GM12878 (cell line): ENCODE measurements around the gene ZNF766. TPM values are rescaled to one million over a fixed set of nuclear protein-coding genes. Genes with fewer than 3 reads are reported as not detected.

ENCODE experiments used
- ATAC-seq: fragments of 200-7000 bp; cut with Tn5 transposase; 3 replicates; pipeline ENCODE4 v1.9.1; 2020; ENCODE audit warnings: mild to moderate bottlenecking, moderate library complexity
- BruUV-seq: library from RNA; stranded (reverse); fragments of 400-500 nt; replicated peaks from 2 replicates; lab custom pipeline; 2021; lab: Mats Ljungman, UMichigan
- CTCF ChIA-PET: fragments of 300-600 bp; sonication (Branson Sonifier 250); formaldehyde crosslinking; extraction: SDS; loops from one replicate; lab custom pipeline; 2021; ENCODE audit warnings: inconsistent platforms; lab: Yijun Ruan, JAX
- POLR2A ChIA-PET: fragments of 350-600 bp; formaldehyde crosslinking; extraction: SDS; loops from one replicate; lab custom pipeline; 2021; ENCODE audit warnings: inconsistent platforms; lab: Charles Lee
- RAD21 ChIA-PET: fragments of 300-600 bp; sonication (Branson Sonifier 250); formaldehyde crosslinking; loops from one replicate; lab custom pipeline; 2023; ENCODE audit warnings: antibody characterized with exemption; ENCODE audit not compliant: unreplicated experiment; lab: Charles Lee
- SMC1A ChIA-PET: fragments of 300-600 bp; sonication (Branson Sonifier 250); formaldehyde crosslinking; loops from one replicate; lab custom pipeline; 2023; ENCODE audit not compliant: unreplicated experiment, uncharacterized antibody; lab: Charles Lee
- DNase-seq: peaks from one replicate; pipeline ENCODE4 v3.0.0-alpha.2; 2011; ENCODE audit warnings: low read depth, low spot score
- FAIRE-seq: peaks from 3 replicates; lab custom pipeline; 2011; peaks lifted over from hg19 to GRCh38; lab: Jason Lieb, UNC
- H2AFZ ChIP-seq: 2 replicates; pipeline ENCODE4 v1.6.0; 2011; ENCODE audit warnings: low read depth, low read length, control low read depth; ENCODE audit not compliant: control insufficient read depth
- H3K27ac ChIP-seq: 2 replicates; pipeline ENCODE4 v1.5.1; 2011; ENCODE audit warnings: control low read depth; ENCODE audit not compliant: control insufficient read depth, insufficient read depth
- H3K27me3 ChIP-seq, 2 experiments: replicated peaks in 1 of 2; 2 replicates each; pipeline versions ENCODE4 v1.6.0 to v1.6.1; 2011; ENCODE audit warnings: low read length in 1 of 2; ENCODE audit not compliant: control insufficient read depth in 2 of 2, insufficient read depth in 2 of 2
- H3K36me3 ChIP-seq, 2 experiments: 2 replicates each; pipeline ENCODE4 v1.5.1; 2011; ENCODE audit warnings: low read length in 1 of 2; ENCODE audit not compliant: control insufficient read depth in 2 of 2, insufficient read depth in 2 of 2
- H3K4me1 ChIP-seq: 2 replicates; pipeline ENCODE4 v1.6.1; 2011; ENCODE audit warnings: mild to moderate bottlenecking, low read length, moderate library complexity, mixed read lengths; ENCODE audit not compliant: control insufficient read depth, insufficient read depth
- H3K4me2 ChIP-seq: 2 replicates; pipeline ENCODE4 v1.6.0; 2011; ENCODE audit warnings: control low read depth; ENCODE audit not compliant: control insufficient read depth, insufficient read depth
- H3K4me3 ChIP-seq: fragments of 200-600 bp; sonication (generic); 2 replicates; pipeline ENCODE4 v1.5.1; 2016
- H3K79me2 ChIP-seq: 2 replicates; pipeline ENCODE4 v1.6.0; 2011; ENCODE audit warnings: low read length; ENCODE audit not compliant: control insufficient read depth, insufficient read depth
- H3K9ac ChIP-seq: 2 replicates; pipeline ENCODE4 v1.8.0; 2011; ENCODE audit warnings: low read length, control low read depth, mixed read lengths; ENCODE audit not compliant: control insufficient read depth, insufficient read depth
- H3K9me3 ChIP-seq: replicated peaks from 3 replicates; pipeline ENCODE4 v1.5.1; 2011; ENCODE audit warnings: mild to moderate bottlenecking, low read length; ENCODE audit not compliant: control insufficient read depth, insufficient read depth
- H4K20me1 ChIP-seq: 2 replicates; pipeline ENCODE4 v1.6.0; 2011; ENCODE audit not compliant: control insufficient read depth, insufficient read depth
- CREB1 ChIP-seq: IDR thresholded peaks from 2 replicates; pipeline ENCODE4 v1.6.1; 2012; ENCODE audit warnings: low read depth, mild to moderate bottlenecking, inconsistent platforms
- CREM ChIP-seq: IDR thresholded peaks from 2 replicates; pipeline ENCODE4 v1.6.1; 2014; ENCODE audit warnings: antibody characterized with exemption, low read depth
- ELK1 ChIP-seq: IDR thresholded peaks from 2 replicates; pipeline ENCODE4 v1.6.1; 2012; ENCODE audit warnings: low read depth, low read length, improper control_type of control experiment
- EP300 ChIP-seq, 2 experiments: fragments of 150-350 bp in 1 of 2; IDR thresholded peaks; 2 replicates each; pipeline ENCODE4 v1.6.1; 2011 to 2012; ENCODE audit warnings: low read depth in 2 of 2, low read length in 2 of 2, borderline replicate concordance in 1 of 2, improper control_type of control experiment in 1 of 2, inconsistent platforms in 1 of 2; ENCODE audit not compliant: control insufficient read depth in 1 of 2
- EZH2 ChIP-seq: IDR thresholded peaks from 2 replicates; pipeline ENCODE4 v1.6.1; 2012; ENCODE audit warnings: low read depth, mild to moderate bottlenecking, control low read depth, inconsistent platforms, low read length, borderline replicate concordance; ENCODE audit not compliant: control insufficient read depth
- MTA3 ChIP-seq: IDR thresholded peaks from 2 replicates; pipeline ENCODE4 v1.6.1; 2012; ENCODE audit warnings: low read length, inconsistent platforms, borderline replicate concordance
- POLR2A ChIP-seq: IDR thresholded peaks from 2 replicates; pipeline ENCODE4 v1.6.1; 2011; ENCODE audit warnings: low read depth, mild to moderate bottlenecking, low read length
- SMAD1 ChIP-seq: fragments of 450-650 bp; IDR thresholded peaks from 2 replicates; pipeline ENCODE4 v1.6.1; 2018; ENCODE audit warnings: mild to moderate bottlenecking, low read depth; ENCODE audit not compliant: partially characterized antibody
- WRNIP1 ChIP-seq: IDR thresholded peaks from 2 replicates; pipeline ENCODE4 v1.6.1; 2011; ENCODE audit warnings: low read depth, low read length, improper control_type of control experiment, borderline replicate concordance
- ZNF24 ChIP-seq: fragments of 450-650 bp; IDR thresholded peaks from 2 replicates; pipeline ENCODE4 v1.6.1; 2017; ENCODE audit warnings: antibody characterized with exemption, mild to moderate bottlenecking
- WGBS: methylation state at CpG from one replicate; pipeline ENCODE4 v1.1.6; 2016; ENCODE audit warnings: low lambda C conversion rate; ENCODE audit not compliant: insufficient replicate concordance, insufficient coverage; ENCODE audit errors: missing lambda C conversion rate; 5-methylcytosine and 5-hydroxymethylcytosine counted together
- in situ Hi-C: fragments of 300-500 bp; cut with MboI; formaldehyde crosslinking; loops from 9 replicates; pipeline ENCODE4 v1.14.3; 2018; ENCODE audit warnings: mixed read lengths
- intact Hi-C: fragments of 100-400 bp; cut with micrococcal nuclease; formaldehyde crosslinking; loops from one replicate; pipeline ENCODE4 v1.14.2; 2022; ENCODE audit not compliant: unreplicated experiment
- polyA plus RNA-seq, 11 experiments: library from polyadenylated mRNA; depleted of rRNA in 4 of 11; unstranded in 6 of 11; stranded (reverse) in 5 of 11; fragments of >200 nt; fragmentation: Nextera tagmentation in 4 of 11; fragmentation: Illumina TruSeq in 1 of 11; extraction: Ambion mirVana in 4 of 11; extraction: Trizol in 1 of 11; gene quantifications; 1 replicate in 1 of 11; 2 replicates in 10 of 11; pipeline versions ENCODE4 v1.2.1 to v1.2.3, GENCODE V29; 2011 to 2016; ENCODE audit warnings: inconsistent platforms in 2 of 11, missing spikeins in 2 of 11, low read depth in 1 of 11
- total RNA-seq, 4 experiments: library from RNA; depleted of rRNA in 3 of 4; stranded (reverse); fragments of >200 nt in 3 of 4; fragmentation: Illumina TruSeq in 1 of 4; extraction: Trizol in 1 of 4; gene quantifications; 2 replicates each; pipeline versions ENCODE4 v1.2.1 to v1.2.3, GENCODE V29; 2013 to 2021
- TF ChIP-seq, protein P1 (sequence below): IDR thresholded peaks from 2 replicates; pipeline ENCODE4 v1.6.1; 2011; ENCODE audit warnings: borderline replicate concordance, low read depth, mild to moderate bottlenecking, moderate library complexity, low read length; ENCODE audit not compliant: insufficient read depth, poor library complexity, severe bottlenecking
- TF ChIP-seq, protein P2 (sequence below): fragments of 450-650 bp; IDR thresholded peaks from 2 replicates; pipeline ENCODE4 v1.6.1; 2016; ENCODE audit warnings: mild to moderate bottlenecking
- TF ChIP-seq, protein P3 (sequence below): fragments of 450-650 bp; IDR thresholded peaks from 2 replicates; pipeline ENCODE4 v1.6.1; 2017; ENCODE audit warnings: mild to moderate bottlenecking
- TF ChIP-seq, protein P4 (sequence below): IDR thresholded peaks from 2 replicates; pipeline ENCODE4 v1.6.1; 2012; ENCODE audit warnings: low read length, inconsistent platforms

The ZNF766 gene
- total and polyA plus RNA-seq, 10 of the 15 experiments (the other 5 are each of a cell fraction or from before 2014, with no cell fraction given) = 7.2 to 20.0 (median 16.4) TPM

DNA sequence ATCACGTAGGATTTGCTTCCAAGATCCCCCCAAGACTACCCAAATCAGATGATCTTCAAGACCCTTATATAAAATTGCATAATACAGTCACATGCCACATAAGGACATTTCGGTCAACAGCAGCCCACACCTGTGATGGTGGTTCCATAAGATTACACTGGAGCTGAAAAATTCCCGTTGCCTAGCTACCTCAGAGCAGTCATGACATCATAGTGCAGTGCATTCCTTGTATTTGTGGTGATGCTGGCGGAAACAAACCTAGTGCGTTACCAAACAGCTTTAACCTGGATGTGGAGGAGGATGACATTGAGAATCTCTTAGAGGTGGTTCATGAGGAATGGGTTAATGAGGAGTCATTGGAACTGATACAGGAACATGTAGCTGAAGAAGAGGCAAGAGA lies 4.8 kb downstream of the ZNF766 start (continued):
- TF ChIP-seq WRNIP1 = no peak

GRCh38 chr19:52275988-52276387 lies 6.6 kb downstream of the ZNF766 start:
- H3K4me1 ChIP-seq = no peaks in the 10 kb centered on the region
- no peak overlapping the region for H3K4me3 ChIP-seq
- no peak overlapping the region for H2AFZ ChIP-seq
- peaks cover 41% of the 10 kb centered on the region for H3K79me2 ChIP-seq
- FAIRE-seq (no peak), ATAC-seq (no peak), DNase-seq (no peak)
- ChIA-PET RAD21 (no interaction called here), POLR2A (no interaction called here), CTCF (interaction anchor here (1.1 kb wide), 1 partner anchor 10 kb away, joined by 3 read pairs; no protein-coding TSS in a partner anchor), SMC1A (no interaction called here)
- no TSS peak for BruUV-seq
- no peak overlapping the region for H3K9ac ChIP-seq
- peaks cover 44% of the 10 kb centered on the region for H3K9me3 ChIP-seq
- TF ChIP-seq SMAD1 (no peak), CREM (no peak), EP300 (IDR thresholded peaks at IDR 0.05; ENCODE audit: borderline replicate concordance in 1 of 2, control insufficient read depth in 1 of 2, low read depth in 2 of 2, low read length in 2 of 2) (no peak), MTA3 (no peak), CREB1 (no peak), ELK1 (no peak), ZNF24 (no peak), POLR2A (no peak), EZH2 (no peak)
- TF ChIP-seq, protein P1, sequence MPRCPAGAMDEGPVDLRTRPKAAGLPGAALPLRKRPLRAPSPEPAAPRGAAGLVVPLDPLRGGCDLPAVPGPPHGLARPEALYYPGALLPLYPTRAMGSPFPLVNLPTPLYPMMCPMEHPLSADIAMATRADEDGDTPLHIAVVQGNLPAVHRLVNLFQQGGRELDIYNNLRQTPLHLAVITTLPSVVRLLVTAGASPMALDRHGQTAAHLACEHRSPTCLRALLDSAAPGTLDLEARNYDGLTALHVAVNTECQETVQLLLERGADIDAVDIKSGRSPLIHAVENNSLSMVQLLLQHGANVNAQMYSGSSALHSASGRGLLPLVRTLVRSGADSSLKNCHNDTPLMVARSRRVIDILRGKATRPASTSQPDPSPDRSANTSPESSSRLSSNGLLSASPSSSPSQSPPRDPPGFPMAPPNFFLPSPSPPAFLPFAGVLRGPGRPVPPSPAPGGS = no peak
- TF ChIP-seq, protein P2, sequence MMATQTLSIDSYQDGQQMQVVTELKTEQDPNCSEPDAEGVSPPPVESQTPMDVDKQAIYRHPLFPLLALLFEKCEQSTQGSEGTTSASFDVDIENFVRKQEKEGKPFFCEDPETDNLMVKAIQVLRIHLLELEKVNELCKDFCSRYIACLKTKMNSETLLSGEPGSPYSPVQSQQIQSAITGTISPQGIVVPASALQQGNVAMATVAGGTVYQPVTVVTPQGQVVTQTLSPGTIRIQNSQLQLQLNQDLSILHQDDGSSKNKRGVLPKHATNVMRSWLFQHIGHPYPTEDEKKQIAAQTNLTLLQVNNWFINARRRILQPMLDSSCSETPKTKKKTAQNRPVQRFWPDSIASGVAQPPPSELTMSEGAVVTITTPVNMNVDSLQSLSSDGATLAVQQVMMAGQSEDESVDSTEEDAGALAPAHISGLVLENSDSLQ = no peak
- TF ChIP-seq, protein P3, sequence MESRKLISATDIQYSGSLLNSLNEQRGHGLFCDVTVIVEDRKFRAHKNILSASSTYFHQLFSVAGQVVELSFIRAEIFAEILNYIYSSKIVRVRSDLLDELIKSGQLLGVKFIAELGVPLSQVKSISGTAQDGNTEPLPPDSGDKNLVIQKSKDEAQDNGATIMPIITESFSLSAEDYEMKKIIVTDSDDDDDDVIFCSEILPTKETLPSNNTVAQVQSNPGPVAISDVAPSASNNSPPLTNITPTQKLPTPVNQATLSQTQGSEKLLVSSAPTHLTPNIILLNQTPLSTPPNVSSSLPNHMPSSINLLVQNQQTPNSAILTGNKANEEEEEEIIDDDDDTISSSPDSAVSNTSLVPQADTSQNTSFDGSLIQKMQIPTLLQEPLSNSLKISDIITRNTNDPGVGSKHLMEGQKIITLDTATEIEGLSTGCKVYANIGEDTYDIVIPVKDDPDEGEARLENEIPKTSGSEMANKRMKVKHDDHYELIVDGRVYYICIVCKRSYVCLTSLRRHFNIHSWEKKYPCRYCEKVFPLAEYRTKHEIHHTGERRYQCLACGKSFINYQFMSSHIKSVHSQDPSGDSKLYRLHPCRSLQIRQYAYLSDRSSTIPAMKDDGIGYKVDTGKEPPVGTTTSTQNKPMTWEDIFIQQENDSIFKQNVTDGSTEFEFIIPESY = no peak
- TF ChIP-seq, protein P4, sequence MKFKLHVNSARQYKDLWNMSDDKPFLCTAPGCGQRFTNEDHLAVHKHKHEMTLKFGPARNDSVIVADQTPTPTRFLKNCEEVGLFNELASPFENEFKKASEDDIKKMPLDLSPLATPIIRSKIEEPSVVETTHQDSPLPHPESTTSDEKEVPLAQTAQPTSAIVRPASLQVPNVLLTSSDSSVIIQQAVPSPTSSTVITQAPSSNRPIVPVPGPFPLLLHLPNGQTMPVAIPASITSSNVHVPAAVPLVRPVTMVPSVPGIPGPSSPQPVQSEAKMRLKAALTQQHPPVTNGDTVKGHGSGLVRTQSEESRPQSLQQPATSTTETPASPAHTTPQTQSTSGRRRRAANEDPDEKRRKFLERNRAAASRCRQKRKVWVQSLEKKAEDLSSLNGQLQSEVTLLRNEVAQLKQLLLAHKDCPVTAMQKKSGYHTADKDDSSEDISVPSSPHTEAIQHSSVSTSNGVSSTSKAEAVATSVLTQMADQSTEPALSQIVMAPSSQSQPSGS = no peak
- H3K27ac ChIP-seq = no peak overlapping the region
- H4K20me1 ChIP-seq = no peaks in the 10 kb centered on the region
- peaks cover 0 to 3% of the 10 kb centered on the region in 2 experiments; a peak in 1 of 4 replicates for H3K36me3 ChIP-seq
- in situ Hi-C loops = no loop called here
- intact Hi-C loops = no loop called here
- H3K4me2 ChIP-seq = no peak overlapping the region
- 30% methylated on average over 5 of the region's 5 CpGs for WGBS
- H3K27me3 ChIP-seq = no peaks in the 10 kb centered on the region
